ENCODE data around the gene SORCS2. TPM values are rescaled to one million over a fixed set of nuclear protein-coding genes. Genes with fewer than 3 reads are reported as not detected.

Gene SORCS2
- total and polyA plus RNA-seq, 2 of the 13 experiments (the other 11 are each of a cell fraction or from before 2014, with no cell fraction given), result 0.82 to 1.0 TPM

DNA sequence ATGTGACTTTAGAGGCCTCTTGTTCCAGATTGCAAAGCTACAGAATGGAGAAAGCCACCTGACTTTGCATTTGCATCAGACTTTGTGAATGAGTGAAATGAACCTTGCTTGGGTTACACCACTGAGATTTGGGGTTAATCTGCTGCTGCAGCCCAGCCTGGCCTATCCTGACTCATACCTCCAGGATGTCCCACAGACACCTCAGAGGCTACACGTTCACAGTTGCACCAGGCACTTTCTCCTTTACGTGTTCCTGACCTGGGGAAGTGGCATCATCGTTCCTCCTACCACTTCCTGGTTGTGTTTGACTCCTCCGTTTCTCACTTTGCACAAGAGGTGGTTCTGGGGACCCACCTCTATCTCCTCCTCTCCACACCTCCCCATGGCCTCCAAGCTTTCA lies 9.2 kb upstream of the SORCS2 start:
- Histone ChIP-seq H3K27me3 (ENCODE audit: control insufficient read depth in 1 of 2, insufficient read depth in 2 of 2, low read length in 2 of 2) (peaks cover 4 to 16% of the 10 kb centered on the region in 2 experiments), H3K4me1 (ENCODE audit: insufficient read depth, low read length) (no peaks in the 10 kb centered on the region), H3K4me2 (ENCODE audit: low read depth, low read length) (no peak overlapping the region), H3K36me3 (replicated peaks in 1 of 2; ENCODE audit: control insufficient read depth in 1 of 2, insufficient read depth in 2 of 2, low read length in 2 of 2) (no peaks in the 10 kb centered on the region), H3K79me2 (ENCODE audit: insufficient read depth, low read length) (no peaks in the 10 kb centered on the region), H2AFZ (ENCODE audit: low read length) (no peak overlapping the region), H3K4me3 (replicated peaks in 1 of 3; ENCODE audit: insufficient read depth in 1 of 3, low read depth in 2 of 3, low read length in 3 of 3) (no peak overlapping the region), H3K27ac (ENCODE audit: extremely low read length, insufficient read depth, low read length) (no peak overlapping the region), H4K20me1 (ENCODE audit: insufficient read depth, low read length) (no peaks in the 10 kb centered on the region), H3K9ac (ENCODE audit: insufficient read depth, low read depth, low read length) (no peak overlapping the region), H3K9me3 (ENCODE audit: low read length) (peaks cover 10% of the 10 kb centered on the region)
- DNase-seq (ENCODE audit: low spot score) (no peak), FAIRE-seq (no peak), ATAC-seq (no peak)
- in situ Hi-C loops (cut with HindIII; ENCODE audit: extremely low pct_ligation_motif_present, low pct_unique_long_range_greater_than_20kb), result no loop called here
- intact Hi-C loops (cut with micrococcal nuclease; ENCODE audit: unreplicated experiment), result no loop called here
- CTCF ChIA-PET (ENCODE audit: low intra/inter-chr PET ratio, low total read pairs), result no interaction called here
- TF ChIP-seq PHB2 (IDR thresholded peaks at IDR 0.05; ENCODE audit: partially characterized antibody) (no peak), NFE2L1 (CRISPR knock-in tag; IDR thresholded peaks at IDR 0.05; ENCODE audit: borderline replicate concordance) (no peak), HOXA5 (CRISPR knock-in tag; IDR thresholded peaks at IDR 0.05) (no peak), EZH2 (conservative IDR thresholded peaks at IDR 0.05; ENCODE audit: low read depth, low read length) (no peak), ETV6 (CRISPR knock-in tag; conservative IDR thresholded peaks at IDR 0.05) (no peak), NCOA2 (CRISPR knock-in tag; IDR thresholded peaks at IDR 0.05) (no peak), ZBTB20 (CRISPR knock-in tag; IDR thresholded peaks at IDR 0.05; ENCODE audit: borderline replicate concordance, low read depth) (no peak), ZNF441 (CRISPR knock-in tag; IDR thresholded peaks at IDR 0.05; ENCODE audit: borderline replicate concordance) (no peak), PHF21A (CRISPR knock-in tag; IDR thresholded peaks at IDR 0.05) (no peak)
- TF ChIP-seq, protein P1, sequence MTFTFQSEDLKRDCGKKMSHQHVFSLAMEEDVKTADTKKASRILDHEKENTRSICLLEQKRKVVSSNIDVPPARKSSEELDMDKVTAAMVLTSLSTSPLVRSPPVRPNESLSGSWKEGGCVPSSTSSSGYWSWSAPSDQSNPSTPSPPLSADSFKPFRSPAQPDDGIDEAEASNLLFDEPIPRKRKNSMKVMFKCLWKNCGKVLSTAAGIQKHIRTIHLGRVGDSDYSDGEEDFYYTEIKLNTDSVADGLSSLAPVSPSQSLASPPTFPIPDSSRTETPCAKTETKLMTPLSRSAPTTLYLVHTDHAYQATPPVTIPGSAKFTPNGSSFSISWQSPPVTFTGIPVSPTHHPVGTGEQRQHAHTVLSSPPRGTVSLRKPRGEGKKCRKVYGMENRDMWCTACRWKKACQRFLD (CRISPR knock-in tag; IDR thresholded peaks at IDR 0.05; ENCODE audit: borderline replicate concordance), result no peak
- TF ChIP-seq, protein P2, sequence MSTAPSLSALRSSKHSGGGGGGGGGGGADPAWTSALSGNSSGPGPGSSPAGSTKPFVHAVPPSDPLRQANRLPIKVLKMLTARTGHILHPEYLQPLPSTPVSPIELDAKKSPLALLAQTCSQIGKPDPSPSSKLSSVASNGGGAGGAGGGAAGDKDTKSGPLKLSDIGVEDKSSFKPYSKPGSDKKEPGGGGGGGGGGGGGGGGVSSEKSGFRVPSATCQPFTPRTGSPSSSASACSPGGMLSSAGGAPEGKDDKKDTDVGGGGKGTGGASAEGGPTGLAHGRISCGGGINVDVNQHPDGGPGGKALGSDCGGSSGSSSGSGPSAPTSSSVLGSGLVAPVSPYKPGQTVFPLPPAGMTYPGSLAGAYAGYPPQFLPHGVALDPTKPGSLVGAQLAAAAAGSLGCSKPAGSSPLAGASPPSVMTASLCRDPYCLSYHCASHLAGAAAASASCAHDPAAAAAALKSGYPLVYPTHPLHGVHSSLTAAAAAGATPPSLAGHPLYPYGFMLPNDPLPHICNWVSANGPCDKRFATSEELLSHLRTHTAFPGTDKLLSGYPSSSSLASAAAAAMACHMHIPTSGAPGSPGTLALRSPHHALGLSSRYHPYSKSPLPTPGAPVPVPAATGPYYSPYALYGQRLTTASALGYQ (CRISPR knock-in tag; IDR thresholded peaks at IDR 0.05), result no peak
- TF ChIP-seq, protein P3, sequence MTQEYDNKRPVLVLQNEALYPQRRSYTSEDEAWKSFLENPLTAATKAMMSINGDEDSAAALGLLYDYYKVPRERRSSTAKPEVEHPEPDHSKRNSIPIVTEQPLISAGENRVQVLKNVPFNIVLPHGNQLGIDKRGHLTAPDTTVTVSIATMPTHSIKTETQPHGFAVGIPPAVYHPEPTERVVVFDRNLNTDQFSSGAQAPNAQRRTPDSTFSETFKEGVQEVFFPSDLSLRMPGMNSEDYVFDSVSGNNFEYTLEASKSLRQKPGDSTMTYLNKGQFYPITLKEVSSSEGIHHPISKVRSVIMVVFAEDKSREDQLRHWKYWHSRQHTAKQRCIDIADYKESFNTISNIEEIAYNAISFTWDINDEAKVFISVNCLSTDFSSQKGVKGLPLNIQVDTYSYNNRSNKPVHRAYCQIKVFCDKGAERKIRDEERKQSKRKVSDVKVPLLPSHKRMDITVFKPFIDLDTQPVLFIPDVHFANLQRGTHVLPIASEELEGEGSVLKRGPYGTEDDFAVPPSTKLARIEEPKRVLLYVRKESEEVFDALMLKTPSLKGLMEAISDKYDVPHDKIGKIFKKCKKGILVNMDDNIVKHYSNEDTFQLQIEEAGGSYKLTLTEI (CRISPR knock-in tag; conservative IDR thresholded peaks at IDR 0.05), result no peak
- BruUV-seq (replicated peaks), result no TSS peak
- 10% methylated on average over 4 of the region's 4 CpGs for WGBS (ENCODE audit: low lambda C conversion rate)
- POLR2A ChIA-PET, result no interaction called here
